ENCODE data around the gene TBC1D23.
"Not testable (repeated sequence)": the region's sequence is repeated elsewhere in the genome, so short reads cannot be mapped to it uniquely, and the experiment has no call there.

Gene TBC1D23

DNA sequence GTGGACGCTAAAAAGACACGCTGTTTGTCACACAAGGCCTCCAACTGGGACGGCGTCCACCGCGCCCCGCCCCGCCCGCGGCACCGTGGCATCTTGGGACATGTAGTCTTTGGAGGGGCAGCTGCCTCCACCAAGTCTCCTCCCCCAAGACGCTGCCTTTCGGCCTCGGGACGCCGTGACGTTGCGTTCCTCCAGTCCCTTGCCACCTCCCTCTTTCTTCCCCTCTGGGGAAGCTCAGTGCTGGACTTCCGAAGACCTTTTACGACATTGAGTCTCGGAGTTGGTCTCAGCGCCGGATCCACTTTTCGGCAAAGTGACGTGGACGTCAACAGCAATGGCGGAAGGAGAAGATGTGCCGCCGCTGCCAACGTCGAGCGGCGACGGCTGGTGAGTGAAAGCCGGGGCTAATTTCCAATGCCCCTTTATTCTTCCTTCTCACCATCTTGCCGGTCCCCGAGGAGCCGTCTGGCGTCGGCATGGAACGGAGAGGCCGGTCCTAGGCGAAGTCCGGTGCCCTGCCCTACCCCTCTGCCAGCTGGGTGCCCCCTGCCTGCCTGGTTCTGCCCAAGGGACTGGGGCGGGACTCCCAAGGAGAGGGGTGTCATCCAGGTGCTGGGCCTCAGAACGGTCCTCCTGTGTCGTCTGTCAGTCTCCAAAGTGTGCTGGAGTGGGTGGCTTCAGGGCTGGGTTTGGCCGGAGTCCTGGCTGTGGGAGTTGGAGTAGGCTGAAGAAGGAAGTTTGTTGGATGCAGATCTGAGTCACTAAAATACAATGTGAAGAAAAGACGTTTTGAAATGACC lies at the start of gene TBC1D23:
TSS of gene TBC1D23 (plus strand) at position 308 of the 800 bp plus-strand sequence. CDS start at position 335, 27 bp downstream.
- DNase-seq (ENCODE audit: low spot score): peak; percentile 100

DNA sequence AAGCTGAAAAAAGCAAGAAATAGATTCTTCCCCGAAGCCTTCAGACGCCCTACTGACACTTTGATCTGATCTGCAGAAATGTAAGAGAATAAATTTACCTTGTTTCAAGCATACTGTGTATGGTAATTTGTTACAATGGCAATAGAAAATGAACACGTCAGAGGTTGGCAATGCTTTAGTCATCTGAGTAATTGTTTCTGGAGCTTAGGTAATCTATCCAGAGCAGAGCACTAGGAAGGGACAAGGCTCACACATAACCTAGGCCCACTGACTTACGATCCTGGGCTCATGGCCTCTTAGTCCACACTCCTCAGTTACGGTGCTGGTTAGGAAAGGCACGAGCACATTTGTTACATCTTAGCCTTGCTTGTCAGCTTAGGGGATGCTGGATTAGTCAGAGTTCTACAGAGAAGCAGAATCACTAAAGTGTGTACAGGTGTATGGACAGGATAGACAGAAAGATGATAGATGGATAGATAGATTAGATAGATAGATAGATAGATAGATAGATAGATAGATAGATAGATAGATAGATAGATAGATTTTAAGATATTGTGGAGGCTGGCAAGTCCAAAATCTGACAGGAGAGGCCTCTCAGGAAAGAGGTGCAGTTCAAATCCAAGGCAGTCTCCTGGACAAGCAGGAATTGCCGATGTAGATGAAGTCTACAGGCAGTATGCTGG lies 46.8 kb upstream of the TBC1D23 start:
- DNase-seq (ENCODE audit: low spot score): no peak

DNA sequence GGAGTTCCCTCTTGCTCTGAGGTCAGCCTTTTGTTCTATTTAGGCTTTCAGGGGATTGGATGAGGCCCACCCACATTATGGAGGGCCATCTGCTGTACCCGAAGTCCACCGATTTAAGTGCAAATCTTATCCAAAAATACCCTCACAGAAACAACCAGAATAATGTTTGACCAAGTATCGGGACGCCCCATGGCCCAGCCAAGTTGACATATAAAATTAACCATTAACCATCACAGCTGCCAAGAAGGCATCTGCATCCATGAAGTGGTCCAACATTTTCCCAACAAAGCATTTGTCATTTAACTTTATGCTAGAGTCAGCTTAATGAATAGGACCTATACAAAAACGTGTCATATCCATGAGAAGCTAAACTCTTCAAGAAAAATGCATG lies 46.2 kb upstream of the TBC1D23 start:
- DNase-seq (ENCODE audit: low spot score): no peak

DNA sequence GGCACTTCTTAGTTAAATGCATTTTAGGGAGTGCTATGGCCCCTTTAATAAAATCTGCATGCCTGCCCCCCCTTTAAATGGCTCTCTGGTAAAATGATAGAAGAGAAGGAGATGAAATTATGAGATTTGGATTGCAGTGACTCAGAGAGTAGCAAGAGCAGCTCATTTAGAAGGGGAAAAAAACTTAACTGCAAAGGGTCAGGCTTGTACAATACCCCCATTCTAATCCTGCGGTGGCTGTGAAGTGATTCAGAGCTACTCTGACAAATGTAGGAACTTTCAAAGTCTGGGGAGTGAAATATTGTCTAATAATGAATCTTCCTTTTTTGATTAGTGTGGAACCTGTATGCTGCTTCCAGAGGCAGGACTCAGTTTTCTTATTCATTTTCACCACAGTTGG lies 44.1 kb upstream of the TBC1D23 start:
- no peak for DNase-seq (ENCODE audit: low spot score)

DNA sequence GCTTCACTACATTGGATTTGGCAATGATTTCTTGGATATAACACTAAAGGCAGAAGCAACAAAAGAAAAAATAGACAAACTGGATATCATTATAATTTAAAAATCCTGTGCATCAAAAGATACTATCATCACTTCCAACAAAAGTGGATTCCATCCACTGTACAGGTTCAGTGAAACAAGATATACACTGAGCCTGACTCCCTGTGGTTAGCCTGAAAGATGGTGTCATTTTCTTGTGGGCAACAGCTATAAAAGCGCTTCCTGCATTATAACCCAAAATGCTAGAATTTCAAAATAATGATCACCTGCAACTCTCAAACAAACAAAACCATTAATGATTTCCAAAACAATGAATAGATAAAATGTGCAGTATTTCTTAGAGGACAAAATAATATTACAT lies 39.6 kb upstream of the TBC1D23 start:
- no peak for DNase-seq (ENCODE audit: low spot score)

DNA sequence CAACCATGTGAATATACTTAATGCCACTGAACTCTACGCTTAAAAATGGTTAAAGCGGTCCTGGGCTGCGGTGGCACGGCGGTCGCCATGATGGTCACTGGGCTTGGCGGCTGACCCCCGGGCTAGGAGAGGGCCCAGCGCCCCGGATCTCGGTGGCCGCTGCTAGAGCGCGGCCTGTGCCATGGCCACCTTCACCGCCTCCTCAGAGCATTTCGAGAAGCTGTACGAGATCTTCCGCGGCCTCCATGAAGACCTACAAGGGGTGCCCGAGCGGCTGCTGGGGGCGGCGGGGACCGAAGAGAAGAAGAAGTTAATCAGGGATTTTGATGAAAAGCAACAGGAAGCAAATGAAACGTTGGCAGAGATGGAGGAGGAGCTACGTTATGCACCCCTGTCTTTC lies 35.6 kb upstream of the TBC1D23 start:
- no peak for DNase-seq (ENCODE audit: low spot score)

DNA sequence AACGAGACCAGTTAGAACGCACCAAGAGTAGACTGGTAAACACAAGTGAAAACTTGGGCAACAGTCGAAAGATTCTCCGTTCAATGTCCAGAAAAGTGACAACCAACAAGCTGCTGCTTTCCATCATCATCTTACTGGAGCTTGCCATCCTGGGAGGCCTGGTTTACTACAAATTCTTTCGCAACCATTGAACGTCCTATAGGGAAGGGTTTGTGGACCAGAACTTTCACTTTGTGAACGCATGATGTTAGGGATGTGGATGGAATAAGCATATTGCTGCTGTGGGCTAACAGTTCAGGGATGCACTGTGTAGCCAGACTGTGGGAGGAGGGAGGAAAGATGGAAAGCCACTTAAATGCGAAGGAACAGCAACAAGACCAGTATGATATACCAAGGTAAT lies 34.9 kb upstream of the TBC1D23 start:
- no peak for DNase-seq (ENCODE audit: low spot score)

DNA sequence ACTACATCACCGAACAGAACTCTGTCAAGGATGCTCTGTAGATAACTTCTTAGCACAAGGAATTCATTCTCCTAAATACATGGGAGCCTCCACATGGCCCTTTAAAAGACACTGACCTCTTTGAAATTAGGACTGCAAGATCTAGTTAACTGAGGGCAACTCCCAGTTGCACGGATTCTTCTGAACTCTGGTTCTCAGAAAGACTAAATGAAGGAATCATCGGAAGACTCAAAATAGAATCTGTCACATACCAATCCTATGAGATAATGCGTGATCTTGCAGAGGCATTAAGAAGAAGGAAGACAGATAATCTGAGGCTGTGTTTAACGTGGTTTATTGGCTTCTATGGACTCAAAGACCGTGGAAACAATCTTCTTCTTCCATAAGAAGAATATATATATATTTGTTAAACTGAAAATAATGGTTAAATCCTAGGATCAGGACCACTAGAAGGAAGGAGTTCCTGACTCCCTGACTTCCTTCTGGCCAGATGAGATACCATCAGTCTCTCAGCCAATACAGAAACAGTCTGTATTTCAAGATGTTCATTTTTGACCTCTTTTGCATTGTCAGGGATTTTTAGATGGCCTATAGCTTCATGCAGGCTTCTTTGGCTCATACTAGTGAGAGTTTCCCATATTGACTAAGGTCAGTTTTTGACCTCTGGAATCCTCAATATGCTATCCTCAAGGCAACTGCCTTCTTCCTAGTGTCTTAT lies 33.9 kb upstream of the TBC1D23 start:
- DNase-seq (ENCODE audit: low spot score): no peak

DNA sequence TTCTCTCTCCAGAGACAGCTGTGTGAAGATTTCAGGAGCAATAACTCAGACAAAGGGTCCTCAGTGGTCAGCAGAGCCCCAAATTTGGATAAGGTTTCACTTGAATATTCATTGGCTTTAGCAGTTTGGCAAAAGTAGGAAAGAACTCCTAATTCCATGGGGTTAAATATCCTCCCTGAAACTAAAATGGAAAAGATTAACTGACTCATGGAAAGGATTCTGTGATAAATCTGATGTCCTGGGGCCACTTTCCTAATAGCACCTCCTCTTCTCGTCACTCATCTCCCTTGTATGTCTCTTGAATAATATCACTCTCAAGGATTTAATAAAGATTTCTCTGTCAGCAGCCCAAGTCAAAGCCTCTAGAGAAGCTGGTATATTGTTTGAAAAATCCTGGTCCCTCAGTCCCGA lies 33.3 kb upstream of the TBC1D23 start:
- DNase-seq (ENCODE audit: low spot score): no peak

DNA sequence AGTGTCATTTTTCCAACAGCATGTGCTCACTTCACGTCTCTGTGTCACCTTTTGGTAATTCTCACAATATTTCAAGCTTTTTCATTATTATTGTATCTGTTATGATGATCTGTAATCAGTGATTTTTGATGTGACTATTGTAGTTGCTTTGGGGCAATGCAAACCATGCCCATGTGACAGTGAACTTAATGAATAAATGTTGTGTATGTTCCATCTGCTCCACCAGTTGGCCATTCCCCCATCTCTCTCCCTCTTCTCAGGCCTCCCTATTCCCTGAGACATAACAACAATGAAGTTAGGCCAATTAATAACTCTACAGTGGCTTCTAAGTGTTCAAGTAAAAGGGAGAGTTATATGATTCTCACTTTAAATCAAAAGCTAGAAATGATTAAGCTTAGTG lies 32.5 kb upstream of the TBC1D23 start:
- DNase-seq (ENCODE audit: low spot score): no peak

DNA sequence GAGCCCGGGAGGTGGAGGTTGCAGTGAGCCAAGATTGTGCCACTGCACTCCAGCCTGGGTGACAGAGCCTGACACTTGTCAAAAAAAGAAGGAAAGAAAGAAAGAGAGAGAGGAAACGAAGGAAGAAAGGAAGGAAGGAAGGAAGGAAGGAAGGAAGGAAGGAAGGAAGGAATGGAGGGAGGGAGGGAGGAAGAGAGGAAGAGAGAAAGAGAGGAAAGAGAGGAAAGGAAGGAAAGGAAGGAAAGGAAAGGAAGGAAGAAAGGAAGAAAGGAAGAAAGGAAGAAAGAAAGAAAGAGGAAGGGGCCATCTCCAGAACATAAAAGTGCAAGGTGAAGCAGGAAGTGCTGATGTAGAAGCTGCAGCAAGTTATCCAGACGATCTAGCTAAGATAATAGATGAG lies 31.6 kb upstream of the TBC1D23 start:
- DNase-seq (ENCODE audit: low spot score): not testable (repeated sequence)

DNA sequence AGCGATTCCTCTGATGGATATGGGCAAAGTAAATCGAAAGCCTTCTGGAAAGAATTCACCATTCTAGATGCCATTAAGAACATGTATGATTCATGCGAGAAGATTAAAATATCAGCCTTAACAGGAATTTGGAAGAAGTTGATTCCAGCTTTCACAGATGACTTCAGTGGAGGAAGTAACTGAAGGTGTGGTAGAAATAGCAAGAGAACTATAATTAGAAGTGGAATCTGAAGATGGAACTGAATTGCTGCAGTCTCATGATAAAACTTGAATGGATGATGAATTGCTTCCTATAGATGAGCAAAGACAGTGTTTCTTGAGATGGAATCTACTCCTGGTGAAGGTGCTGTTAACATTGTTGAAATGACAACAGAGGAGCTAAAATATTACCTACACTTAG lies 30.1 kb upstream of the TBC1D23 start:
- no peak for DNase-seq (ENCODE audit: low spot score)

DNA sequence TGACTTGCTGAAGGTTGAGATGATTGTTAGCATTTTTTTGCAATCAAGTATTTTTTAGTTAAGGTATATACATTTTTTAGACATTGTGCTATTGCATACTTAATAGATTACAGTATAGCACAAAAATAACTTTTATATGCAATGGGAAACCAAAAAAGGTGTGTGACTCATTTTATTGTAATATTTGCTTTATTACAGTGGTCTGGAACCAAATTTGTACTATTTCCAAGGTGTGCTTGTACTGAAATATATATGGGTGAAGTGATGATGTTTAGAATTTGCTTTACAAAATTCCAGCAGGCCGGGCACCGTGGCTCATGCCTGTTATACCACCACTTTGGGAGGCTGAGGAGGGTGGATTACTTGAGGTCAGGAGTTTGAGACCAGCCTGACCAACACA lies 29.1 kb upstream of the TBC1D23 start:
- DNase-seq (ENCODE audit: low spot score): no peak

DNA sequence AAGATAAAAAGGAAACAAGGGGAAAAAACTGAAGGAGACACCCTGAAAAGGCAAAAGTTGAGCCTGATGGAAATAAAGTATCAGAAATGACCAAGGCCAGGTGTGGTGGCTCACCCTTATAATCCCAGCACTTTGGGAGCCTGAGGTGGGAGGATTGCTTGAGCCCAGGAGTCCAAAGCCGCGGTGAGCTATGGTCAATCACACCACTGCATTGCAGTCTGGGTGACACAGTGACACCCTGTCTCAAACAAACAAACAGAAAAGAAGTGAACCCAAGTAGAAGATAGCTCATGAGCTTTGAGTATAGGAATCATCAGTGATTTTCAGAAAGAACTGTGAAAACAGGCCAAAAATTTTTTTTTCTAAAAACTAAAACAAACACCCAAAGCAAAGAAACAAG lies 26.4 kb upstream of the TBC1D23 start:
- no peak for DNase-seq (ENCODE audit: low spot score)

DNA sequence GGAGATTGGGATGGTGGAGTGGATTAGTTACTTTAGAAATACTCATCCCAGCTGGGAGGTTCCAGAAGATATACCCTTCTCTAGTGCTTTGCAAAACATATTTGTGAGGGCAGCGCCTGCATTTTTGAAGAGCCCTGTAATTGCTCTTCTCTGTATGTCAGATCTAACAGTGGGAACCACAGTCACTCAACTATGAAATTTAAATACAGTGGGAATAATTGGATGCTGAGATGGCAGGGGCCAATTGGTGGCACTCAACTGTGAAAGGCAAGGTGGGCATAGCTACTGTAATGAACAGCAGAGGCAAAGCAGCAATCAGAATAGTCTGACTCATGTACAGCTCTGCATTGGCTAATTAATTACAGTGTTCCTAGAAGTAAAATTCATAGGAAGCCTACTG lies 22.2 kb upstream of the TBC1D23 start:
- DNase-seq (ENCODE audit: low spot score): no peak

DNA sequence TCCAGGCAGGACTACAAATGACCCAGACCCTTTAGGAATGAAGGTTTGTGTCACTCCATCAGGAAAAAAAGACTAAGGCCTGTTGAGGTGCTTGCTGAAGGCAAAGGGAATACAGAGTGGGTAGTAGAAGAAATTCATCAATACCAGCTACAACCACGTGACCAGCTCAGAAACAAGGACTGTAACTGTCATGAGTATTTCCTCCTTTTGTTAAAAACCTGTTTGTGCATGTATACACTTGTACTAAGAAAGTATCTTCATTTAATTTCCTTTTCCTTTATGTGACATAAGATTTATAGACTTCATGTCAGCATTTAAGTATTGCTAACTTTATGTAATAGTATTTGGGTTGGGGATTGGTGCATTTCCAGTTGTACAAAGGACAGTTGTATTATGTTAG lies 18.3 kb upstream of the TBC1D23 start:
- DNase-seq (ENCODE audit: low spot score): not testable (repeated sequence)

DNA sequence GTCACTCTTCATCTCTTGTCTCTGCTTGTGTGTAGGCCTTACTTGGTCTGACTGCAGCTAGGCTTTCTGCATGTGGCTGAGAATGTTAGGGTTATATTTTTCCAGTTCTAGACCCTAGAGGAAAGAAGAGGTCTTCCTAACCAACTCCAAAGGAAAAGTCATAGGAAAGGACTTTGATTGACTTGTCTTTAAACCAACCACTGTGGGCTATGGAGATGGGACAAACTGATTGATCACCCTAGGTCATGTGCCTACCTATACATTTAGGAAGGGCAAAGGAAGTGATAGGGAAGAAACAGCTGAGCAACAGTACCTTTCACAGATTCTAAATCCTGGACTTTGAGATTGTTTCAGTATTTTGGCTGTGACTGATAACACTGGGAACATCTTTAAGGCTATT lies 16.5 kb upstream of the TBC1D23 start:
- no peak for DNase-seq (ENCODE audit: low spot score)

DNA sequence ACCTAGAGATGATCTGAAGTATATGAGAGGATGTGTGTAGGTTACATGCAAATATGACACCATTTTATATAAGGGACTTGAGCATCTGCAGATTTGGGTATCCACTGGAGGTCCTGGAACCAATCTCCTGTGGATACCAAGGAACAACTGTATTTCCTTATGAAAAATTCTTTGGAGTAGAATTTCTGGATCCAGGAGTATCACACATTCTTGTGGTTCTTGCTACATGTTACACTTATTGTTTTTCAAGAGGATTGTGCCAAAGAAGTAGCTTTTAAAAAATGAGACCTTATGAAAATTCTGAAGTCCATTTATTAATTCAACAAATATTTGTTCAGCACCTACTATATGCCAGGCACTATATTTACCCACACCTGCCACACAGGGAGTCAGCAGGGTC lies 15.7 kb upstream of the TBC1D23 start:
- DNase-seq (ENCODE audit: low spot score): no peak

DNA sequence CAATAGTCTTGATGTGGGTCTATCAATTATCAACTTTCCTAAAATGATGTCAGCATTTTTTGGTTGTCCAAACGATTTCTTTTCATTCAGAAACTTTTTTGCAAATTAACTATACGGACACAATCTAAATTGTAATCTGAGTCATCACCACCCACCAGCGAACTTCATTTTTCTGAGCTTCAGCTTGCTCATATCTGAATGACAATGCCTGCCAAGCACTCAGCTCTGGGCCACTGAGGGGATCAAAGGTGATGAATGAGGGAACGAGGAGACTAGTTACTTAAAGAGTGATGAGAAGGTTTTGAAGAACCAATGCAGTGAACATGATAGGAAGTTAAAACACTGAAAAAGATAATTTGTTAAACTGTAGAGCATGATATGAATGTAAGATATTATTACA lies 14.9 kb upstream of the TBC1D23 start:
- no peak for DNase-seq (ENCODE audit: low spot score)

DNA sequence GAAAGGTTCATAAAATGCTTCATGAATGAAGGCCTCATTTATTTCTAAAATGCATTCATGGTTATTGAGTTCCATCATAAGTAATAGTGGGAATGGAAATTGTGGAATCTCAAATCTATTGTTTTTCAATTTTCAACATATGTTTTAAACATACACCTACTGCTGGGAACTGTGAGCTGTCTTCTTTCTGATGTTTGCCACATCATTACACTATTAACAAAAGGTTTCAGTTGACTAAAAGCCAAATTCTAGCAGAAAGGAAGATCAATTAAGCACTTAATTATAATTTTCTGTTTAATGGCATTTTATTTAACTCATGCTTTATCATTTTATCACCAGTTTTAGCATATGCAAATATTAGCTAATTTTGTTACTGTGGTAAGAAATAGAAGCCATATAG lies 13.8 kb upstream of the TBC1D23 start:
- no peak for DNase-seq (ENCODE audit: low spot score)

DNA sequence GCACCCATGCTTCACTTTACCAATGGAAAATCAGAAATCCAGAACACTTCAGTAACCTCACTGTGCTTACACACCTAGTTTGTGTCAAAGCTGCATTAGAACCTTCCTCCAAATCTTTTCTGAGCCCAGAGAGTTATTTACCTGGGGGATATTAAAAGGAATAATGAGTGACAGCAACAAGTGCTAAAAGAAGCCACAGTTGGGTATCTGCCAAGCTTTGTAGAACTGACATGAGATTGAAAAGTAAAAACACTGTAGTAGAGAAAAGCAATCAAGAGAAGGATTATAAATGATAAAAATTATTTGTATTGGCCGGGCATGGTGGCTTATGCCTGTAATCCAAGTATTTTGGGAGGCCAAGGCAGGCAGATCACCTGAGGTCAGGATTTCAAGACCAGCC lies 8.8 kb upstream of the TBC1D23 start:
- no peak for DNase-seq (ENCODE audit: low spot score)

DNA sequence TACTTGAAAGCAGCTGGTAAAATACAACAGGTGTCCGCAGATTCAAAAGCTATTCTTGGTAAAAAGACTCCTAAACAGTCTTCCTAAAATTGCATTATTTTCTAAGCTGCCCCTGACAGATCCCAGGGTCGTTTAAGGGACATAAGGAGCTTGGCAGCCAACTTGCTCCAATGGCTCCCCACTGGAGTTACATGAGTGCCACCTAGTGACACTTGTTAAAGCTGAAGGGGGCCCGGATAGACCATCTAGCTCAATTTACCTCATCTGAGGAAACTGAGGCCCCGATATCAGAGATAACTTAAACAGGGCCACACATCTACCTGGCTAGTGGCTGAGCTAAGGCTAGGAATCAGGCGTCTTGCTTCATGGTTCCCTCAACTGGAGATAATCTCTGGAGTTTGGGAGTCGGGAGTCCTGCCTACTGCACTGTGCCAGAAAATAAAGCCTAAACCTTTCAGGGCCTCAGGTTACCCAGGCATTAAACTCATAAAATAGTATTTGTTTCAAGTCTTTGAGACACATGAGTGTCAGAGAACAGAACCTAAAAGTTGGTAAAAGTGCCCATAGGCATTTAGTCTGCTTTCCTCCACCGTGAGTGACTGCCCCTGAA lies 6.5 kb upstream of the TBC1D23 start:
- peak; percentile 68 for DNase-seq (ENCODE audit: low spot score)

DNA sequence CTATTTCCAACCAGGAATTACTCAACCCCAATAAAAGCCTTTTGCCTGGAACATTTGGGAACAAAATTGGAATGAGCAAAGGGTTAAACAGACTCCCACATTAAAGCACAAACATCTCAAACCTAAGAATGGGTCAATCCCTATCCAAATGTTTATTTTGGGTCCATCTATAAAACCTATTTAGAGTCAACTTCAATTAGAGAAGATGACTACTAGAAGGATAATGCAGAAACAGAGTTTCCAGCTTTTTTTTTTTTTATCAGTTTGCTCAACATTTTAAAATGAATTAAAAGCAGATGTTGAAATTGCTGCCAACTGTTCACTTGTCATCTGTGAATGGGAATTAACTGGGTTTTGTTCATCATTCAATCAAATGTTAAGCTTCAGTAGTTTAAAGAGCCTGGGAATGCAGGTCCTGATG lies 4.1 kb upstream of the TBC1D23 start:
- no peak for DNase-seq (ENCODE audit: low spot score)

All from iPS-NIHi11 (cell line).